Right lobe of liver (tissue), 6 donors: ENCODE data around the gene FBXO8. TPM values are rescaled to one million over a fixed set of nuclear protein-coding genes. Genes with fewer than 3 reads are reported as not detected.

Experiments
- ATAC-seq, 4 donors: fragments of 200-7000 bp; cut with Tn5 transposase; one replicate each; pipeline ENCODE4 v1.9.1; 2020; ENCODE audit warnings: mild to moderate bottlenecking in 4 of 4, moderate library complexity in 4 of 4
- DNase-seq, 3 donors: peaks; one replicate each; pipeline ENCODE4 v3.0.0-alpha.2; 2020
- H3K27ac ChIP-seq, 3 donors: fragments of 200-600 bp; one replicate each; pipeline ENCODE4 v1.8.0; 2022
- H3K27me3 ChIP-seq, 2 donors: fragments of 200-600 bp; one replicate each; pipeline ENCODE4 v1.8.0; 2022
- H3K36me3 ChIP-seq, 4 donors: fragments of 200-600 bp; sonication (generic) in 1 of 4; one replicate each; pipeline versions ENCODE4 v1.5.1 to v1.8.0; 2017 to 2022; ENCODE audit warnings: control low read depth in 1 of 4
- H3K4me1 ChIP-seq, 4 donors: fragments of 200-600 bp; sonication (generic) in 1 of 4; one replicate each; pipeline versions ENCODE4 v1.5.1 to v1.8.0; 2017 to 2022; ENCODE audit warnings: control low read depth in 1 of 4
- H3K4me3 ChIP-seq, 3 donors: fragments of 200-600 bp; one replicate each; pipeline ENCODE4 v1.8.0; 2022
- H3K9me3 ChIP-seq, 4 donors: fragments of 200-600 bp; sonication (generic) in 1 of 4; one replicate each; pipeline versions ENCODE4 v1.5.1 to v1.8.0; 2017 to 2022; ENCODE audit warnings: control low read depth in 1 of 4
- CTCF ChIP-seq, 4 donors: fragments of 200-600 bp in 3 of 4; fragments of 450-650 bp in 1 of 4; IDR thresholded peaks; one replicate each; pipeline versions ENCODE4 v1.5.1 to v1.8.0; 2016 to 2022; ENCODE audit warnings: antibody characterized with exemption in 4 of 4, mild to moderate bottlenecking in 2 of 4
- POLR2A ChIP-seq: fragments of 450-650 bp; IDR thresholded peaks from one replicate; pipeline ENCODE4 v1.6.1; 2017; ENCODE audit warnings: antibody characterized with exemption, mild to moderate bottlenecking
- WGBS: methylation state at CpG from one replicate; pipeline ENCODE4 v1.1.6; 2018; ENCODE audit warnings: low coverage, low lambda C conversion rate; ENCODE audit not compliant: insufficient coverage; ENCODE audit errors: missing lambda C conversion rate; 5-methylcytosine and 5-hydroxymethylcytosine counted together
- intact Hi-C, 2 donors: fragments of 100-400 bp; cut with DNase I; formaldehyde crosslinking; loops; one replicate each; pipeline versions ENCODE4 v1.11.2 to v1.14.1; 2022
- total RNA-seq, 6 experiments: library from RNA; depleted of rRNA in 2 of 6; stranded (reverse); fragments of >200 nt in 2 of 6; fragmentation: NEBNext Ultra II Directional in 3 of 6; extraction: Animal tissue kit (Norgen Biotek cat#: 25700) in 3 of 6; gene quantifications; one replicate each; pipeline versions ENCODE4 v1.1.0 to v1.2.4, GENCODE V29; 2016 to 2023
- donor health status: DM: no; HTN: yes; CAD: no.
- donor health status: DM: no; HTN: no; CAD: no.
- donor health status: DM: no; HTN: no; CAD: no.
- donor health status: DM: no; HTN: yes; CAD: no.
- donor health status: DM: no; HTN: yes; CAD: no.

The FBXO8 gene
- total RNA-seq, 6 experiments from 2014 or later: 22.9 to 73.3 (median 29.3) TPM

- WGBS: 9% methylated on average over 38 of the region's 47 CpGs
- Histone ChIP-seq H3K27me3 (peaks cover 11 to 43% of the 10 kb centered on the region in 2 donors), H3K9me3 (no peaks in the 10 kb centered on the region), H3K4me1 (peaks cover 0 to 15% (median 4%) of the 10 kb centered on the region in 4 donors), H3K4me3 (peak overlapping the region in 2 of 3 donors; percentile 8 to 20), H3K36me3 (no peaks in the 10 kb centered on the region), H3K27ac (peak overlapping the region; percentile 24 to 47 (median 39))
- TF ChIP-seq CTCF (IDR thresholded peaks at IDR 0.05) (no peak), POLR2A (no peak)
- peak in 1 of 3 donors; percentile 43 for DNase-seq
- peak in 1 of 4 donors; percentile 18 for ATAC-seq
- intact Hi-C loops: no loop called here
Measured at GRCh38 chr4:174214101-174214878, 69.2 kb downstream of the FBXO8 start.

GRCh38 chr4:174213731-174214100, 69.8 kb downstream of the FBXO8 start:
- peak in 1 of 4 donors; percentile 18 for ATAC-seq
- Histone ChIP-seq H3K27ac (peak overlapping the region; percentile 24 to 47 (median 39)), H3K9me3 (no peaks in the 10 kb centered on the region), H3K36me3 (no peaks in the 10 kb centered on the region), H3K4me1 (peaks cover 0 to 15% (median 4%) of the 10 kb centered on the region in 4 donors), H3K27me3 (peaks cover 11 to 43% of the 10 kb centered on the region in 2 donors), H3K4me3 (peak overlapping the region in 2 of 3 donors; percentile 8 to 20)
- WGBS: 6% methylated on average over 11 of the region's 16 CpGs
- TF ChIP-seq CTCF (IDR thresholded peaks at IDR 0.05): no peak
- no peak for TF ChIP-seq POLR2A
- intact Hi-C loops: no loop called here
- DNase-seq: peak in 1 of 3 donors; percentile 46

GRCh38 chr4:174212061-174212460, 71.4 kb downstream of the FBXO8 start:
- DNase-seq (no peak), ATAC-seq (no peak)
- Histone ChIP-seq H3K9me3 (no peaks in the 10 kb centered on the region), H3K4me1 (peaks cover 0 to 3% (median 0%) of the 10 kb centered on the region in 4 donors), H3K36me3 (no peaks in the 10 kb centered on the region), H3K4me3 (no peak overlapping the region), H3K27me3 (peaks cover 11 to 39% of the 10 kb centered on the region in 2 donors), H3K27ac (peak overlapping the region in 2 of 3 donors; percentile 5 to 25)
- intact Hi-C loops: no loop called here
- 2% methylated on average over 5 of the region's 5 CpGs for WGBS
- TF ChIP-seq CTCF (IDR thresholded peaks at IDR 0.05) (no peak), POLR2A (no peak)

GRCh38 chr4:174211622-174212044, 71.8 kb downstream of the FBXO8 start:
- no peaks in the 10 kb centered on the region for H3K9me3 ChIP-seq
- H3K27ac ChIP-seq: peak overlapping the region; percentile 5 to 25 (median 20)
- H3K4me1 ChIP-seq: peaks cover 0 to 3% (median 0%) of the 10 kb centered on the region in 4 donors
- peaks cover 11 to 38% of the 10 kb centered on the region in 2 donors for H3K27me3 ChIP-seq
- H3K36me3 ChIP-seq: no peaks in the 10 kb centered on the region
- DNase-seq (no peak), ATAC-seq (peak in 3 of 4 donors; percentile 24 to 33 (median 31))
- 3% methylated on average over 17 of the region's 23 CpGs for WGBS
- intact Hi-C loops: no loop called here
- TF ChIP-seq POLR2A (no peak), CTCF (IDR thresholded peaks at IDR 0.05) (no peak)
- no peak overlapping the region for H3K4me3 ChIP-seq
